ENCODE results near the gene PRR5L. TPM values are rescaled to one million over a fixed set of nuclear protein-coding genes. Genes with fewer than 3 reads are reported as not detected.
"Not testable (repeated sequence)": the region's sequence is repeated elsewhere in the genome, so short reads cannot be mapped to it uniquely, and the experiment has no call there.

Gene PRR5L
- polyA plus RNA-seq, 5 donors: 10.6 to 22.8 (median 11.5) TPM

GRCh38 chr11:36280531-36280930, 15.6 kb upstream of the PRR5L start:
- no peak for DNase-seq

GRCh38 chr11:36281850-36282249, 14.2 kb upstream of the PRR5L start:
- DNase-seq: no peak

GRCh38 chr11:36282926-36283325, 13.2 kb upstream of the PRR5L start:
- no peak for DNase-seq

GRCh38 chr11:36288442-36289225, 7.5 kb upstream of the PRR5L start:
- DNase-seq: no peak

GRCh38 chr11:36289226-36289852, 6.7 kb upstream of the PRR5L start, which contains the start of gene COMMD9:
TSS of gene COMMD9 (minus strand) at chr11:36289424. CDS start at chr11:36289412, 12 bp downstream.
- peak; percentile 81 to 86 for DNase-seq

- DNase-seq: no peak
These were observed 3.8 kb upstream of the PRR5L start for GRCh38 chr11:36292311-36292722.

- DNase-seq: peak; percentile 47 to 52
These were observed 926 bp downstream of the PRR5L start for GRCh38 chr11:36296884-36297543.

- DNase-seq: peak; percentile 59
These were observed 4.6 kb downstream of the PRR5L start for GRCh38 chr11:36300650-36301049.

- no peak for DNase-seq
These were observed 8.3 kb downstream of the PRR5L start for GRCh38 chr11:36304351-36304750.

GRCh38 chr11:36305047-36305446, 9.0 kb downstream of the PRR5L start:
- no peak for DNase-seq

- DNase-seq: peak in 1 of 2 donors; percentile 41
These were observed 10.8 kb downstream of the PRR5L start for GRCh38 chr11:36306888-36307287.

GRCh38 chr11:36308577-36308976, 12.5 kb downstream of the PRR5L start:
- DNase-seq: no peak

- no peak for DNase-seq
These were observed 13.7 kb downstream of the PRR5L start for GRCh38 chr11:36309779-36310178.

- DNase-seq: no peak
These were observed 16.0 kb downstream of the PRR5L start for GRCh38 chr11:36311926-36312595.

- DNase-seq: peak; percentile 21 to 25
These were observed 16.8 kb downstream of the PRR5L start for GRCh38 chr11:36312611-36313472.

- no peak for DNase-seq
These were observed 17.8 kb downstream of the PRR5L start for GRCh38 chr11:36313750-36314433.

- DNase-seq: no peak
These were observed 18.3 kb downstream of the PRR5L start for GRCh38 chr11:36314434-36314767.

GRCh38 chr11:36316049-36316448, 20.0 kb downstream of the PRR5L start:
- DNase-seq: no peak

GRCh38 chr11:36317992-36318391, 21.9 kb downstream of the PRR5L start:
- DNase-seq: no peak

GRCh38 chr11:36324956-36325355, 28.9 kb downstream of the PRR5L start:
- DNase-seq: not testable (repeated sequence)

GRCh38 chr11:36325403-36325802, 29.3 kb downstream of the PRR5L start:
- DNase-seq: not testable (repeated sequence)
